SJCRH30 (cell line): ENCODE results near the gene NEDD4L. TPM values are rescaled to one million over a fixed set of nuclear protein-coding genes. Genes with fewer than 3 reads are reported as not detected.
A peak's percentile ranks its signal among the peaks of the same experiment; 100 is the strongest.

ENCODE experiments used
- DNase-seq, 2 experiments: peaks; one replicate each; pipeline ENCODE4 v3.0.0-alpha.2; 2015 to 2020
- H3K27ac ChIP-seq: fragments of 250-450 bp; sonication (Bioruptor Pico); 2 replicates; pipeline ENCODE4 v1.5.1; 2020; ENCODE audit warnings: mild to moderate bottlenecking, moderate library complexity
- H3K27me3 ChIP-seq: fragments of 250-450 bp; sonication (Bioruptor Pico); 2 replicates; pipeline ENCODE4 v1.5.1; 2020; ENCODE audit warnings: mild to moderate bottlenecking, moderate library complexity
- H3K36me3 ChIP-seq: fragments of 250-450 bp; sonication (Bioruptor Pico); 2 replicates; pipeline ENCODE4 v1.5.1; 2020; ENCODE audit warnings: mild to moderate bottlenecking, moderate library complexity
- H3K4me1 ChIP-seq: fragments of 250-450 bp; sonication (Bioruptor Pico); 2 replicates; pipeline ENCODE4 v1.5.1; 2020; ENCODE audit warnings: mild to moderate bottlenecking, moderate library complexity
- H3K4me3 ChIP-seq: fragments of 250-450 bp; sonication (Bioruptor Pico); 2 replicates; pipeline ENCODE4 v1.5.1; 2020; ENCODE audit warnings: mild to moderate bottlenecking, moderate library complexity
- H3K9me3 ChIP-seq: fragments of 250-450 bp; sonication (Bioruptor Pico); replicated peaks from 2 replicates; pipeline ENCODE4 v1.5.1; 2020; ENCODE audit warnings: mild to moderate bottlenecking, moderate library complexity
- total RNA-seq: library from RNA; depleted of rRNA; stranded (reverse); fragments of >200 nt; shearing (Covaris generic); gene quantifications from 2 replicates; pipeline ENCODE4 v1.2.3, GENCODE V29; 2014

NEDD4L gene
- total RNA-seq, 1 experiment from 2014 or later: 29.3 TPM

DNA sequence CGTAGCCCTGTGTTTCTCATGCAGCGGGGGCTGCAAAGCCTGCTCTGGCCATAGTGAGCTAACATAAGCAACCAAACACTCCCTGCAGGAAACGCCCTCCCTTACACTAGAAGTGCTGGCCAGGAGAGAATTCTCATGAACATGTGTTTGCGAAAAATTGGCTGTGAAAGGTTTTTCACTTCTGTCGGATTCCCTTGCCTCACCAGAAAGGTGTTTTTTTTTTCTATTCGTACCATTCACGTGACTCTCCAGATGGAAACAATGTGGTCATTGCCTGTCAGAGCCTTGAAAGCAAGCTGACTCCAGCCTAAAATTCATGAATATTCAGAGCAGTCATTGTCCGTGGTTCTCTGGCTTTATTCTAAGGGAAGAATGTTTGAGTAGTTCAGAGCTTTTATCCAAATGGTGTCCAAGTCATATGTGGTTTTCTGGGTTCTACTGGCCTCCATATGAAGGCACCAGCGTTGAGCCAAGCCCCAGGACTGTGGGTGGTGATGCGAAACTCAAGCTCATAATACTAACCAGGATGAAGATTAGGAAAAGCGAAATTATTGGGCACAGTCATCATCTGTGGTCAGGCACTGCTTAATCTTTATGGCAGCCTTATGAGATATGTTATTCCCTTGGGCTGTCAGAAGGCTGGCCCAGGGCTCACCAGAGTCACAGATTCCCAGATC, 348.4 kb downstream of the NEDD4L start:
- Histone ChIP-seq H3K36me3 (peaks cover 13% of the 10 kb centered on the region), H3K27ac (no peak overlapping the region), H3K4me1 (peaks cover 29% of the 10 kb centered on the region), H3K27me3 (no peaks in the 10 kb centered on the region), H3K9me3 (no peaks in the 10 kb centered on the region), H3K4me3 (no peak overlapping the region)
- DNase-seq: no peak

DNA sequence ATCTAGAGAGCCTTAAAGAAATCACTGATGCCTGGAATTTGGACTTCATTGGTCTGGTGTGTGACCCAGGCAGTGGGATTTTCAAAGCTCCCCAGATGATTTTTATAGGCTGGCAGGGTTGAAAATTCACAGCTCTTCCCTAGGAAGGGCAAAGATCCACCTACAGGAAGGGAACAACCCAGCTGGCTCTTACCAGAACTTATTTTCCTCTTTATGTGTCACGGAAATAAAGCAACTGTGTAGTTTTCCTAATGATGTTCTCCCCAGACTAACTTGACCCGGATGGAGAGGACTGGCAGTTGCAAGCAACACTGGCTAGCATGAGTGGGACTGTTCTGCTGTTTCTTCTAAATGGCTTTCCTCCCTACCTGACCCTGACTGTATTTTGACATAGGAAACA, 349.3 kb downstream of the NEDD4L start:
- no peaks in the 10 kb centered on the region for H3K9me3 ChIP-seq

DNA sequence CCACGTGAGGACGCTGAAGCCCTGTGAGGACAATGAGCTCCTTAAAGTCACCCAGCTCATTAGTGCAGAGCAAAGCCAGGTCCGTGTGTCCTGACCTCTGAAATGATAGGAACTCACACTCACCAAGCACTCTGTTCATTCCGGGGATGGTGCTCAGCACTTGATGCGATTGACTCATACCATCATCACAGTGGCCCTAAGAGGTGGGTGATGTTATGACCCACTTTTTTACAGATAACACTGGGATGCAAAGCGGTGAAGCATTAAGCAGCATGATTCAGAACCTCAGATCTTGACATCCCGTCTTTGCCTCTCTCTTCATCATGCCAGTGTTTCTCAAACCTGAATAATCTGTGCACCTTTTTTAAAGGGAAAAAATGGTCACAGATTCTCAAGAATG, 350.0 kb downstream of the NEDD4L start:
- no peak for DNase-seq
- no peaks in the 10 kb centered on the region for H3K9me3 ChIP-seq
- no peak overlapping the region for H3K4me3 ChIP-seq
- H3K4me1 ChIP-seq: peaks cover 23% of the 10 kb centered on the region
- no peak overlapping the region for H3K27ac ChIP-seq
- peaks cover 11% of the 10 kb centered on the region for H3K36me3 ChIP-seq
- no peaks in the 10 kb centered on the region for H3K27me3 ChIP-seq

More for the DNA sequence above, 349.3 kb downstream of the NEDD4L start:
- Histone ChIP-seq H3K4me1 (peaks cover 29% of the 10 kb centered on the region), H3K4me3 (no peak overlapping the region), H3K27me3 (no peaks in the 10 kb centered on the region), H3K27ac (no peak overlapping the region), H3K36me3 (peaks cover 13% of the 10 kb centered on the region)
- DNase-seq: no peak

DNA sequence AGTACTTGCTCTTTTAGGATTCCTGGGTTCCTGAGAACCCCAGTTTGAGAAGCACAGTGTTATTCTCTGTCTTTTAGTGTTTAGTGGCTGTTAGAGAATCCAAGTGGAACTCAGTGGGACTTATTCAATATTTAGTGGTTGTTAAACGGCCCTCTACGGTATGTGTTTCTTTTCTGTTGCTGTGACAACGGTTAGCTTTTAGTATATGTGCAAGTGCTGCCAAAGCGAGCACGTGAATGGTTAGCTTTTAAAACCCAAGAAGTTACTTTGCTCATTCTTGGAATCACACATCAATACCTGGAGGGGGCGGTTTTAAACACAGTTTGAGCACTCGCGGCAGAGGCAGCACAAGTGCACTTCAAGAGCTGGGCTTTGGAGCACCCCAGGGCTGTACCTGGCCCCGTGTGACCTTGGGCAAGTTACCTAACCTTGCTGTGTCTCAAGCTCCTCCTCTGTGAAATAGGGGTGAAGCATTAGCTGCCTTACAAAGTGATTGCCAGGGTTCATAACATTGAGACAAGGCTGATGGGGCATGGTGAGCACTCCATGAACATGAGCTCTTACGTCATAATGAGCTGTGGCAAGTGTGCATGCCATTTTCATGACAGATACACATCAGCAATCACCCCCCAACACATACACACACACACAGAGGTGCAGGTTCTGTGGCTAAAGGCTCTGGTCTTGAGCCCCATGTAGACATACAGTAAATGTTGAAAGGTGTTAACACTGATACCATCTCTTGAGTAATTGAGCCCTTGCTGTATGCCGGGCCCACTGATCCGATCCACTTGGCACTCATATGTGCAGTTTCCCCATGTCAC, 350.8 kb downstream of the NEDD4L start:
- H3K36me3 ChIP-seq: peaks cover 10% of the 10 kb centered on the region
- no peak for DNase-seq
- no peaks in the 10 kb centered on the region for H3K9me3 ChIP-seq
- no peak overlapping the region for H3K27ac ChIP-seq
- peaks cover 22% of the 10 kb centered on the region for H3K4me1 ChIP-seq
- H3K27me3 ChIP-seq: no peaks in the 10 kb centered on the region
- H3K4me3 ChIP-seq: no peak overlapping the region

DNA sequence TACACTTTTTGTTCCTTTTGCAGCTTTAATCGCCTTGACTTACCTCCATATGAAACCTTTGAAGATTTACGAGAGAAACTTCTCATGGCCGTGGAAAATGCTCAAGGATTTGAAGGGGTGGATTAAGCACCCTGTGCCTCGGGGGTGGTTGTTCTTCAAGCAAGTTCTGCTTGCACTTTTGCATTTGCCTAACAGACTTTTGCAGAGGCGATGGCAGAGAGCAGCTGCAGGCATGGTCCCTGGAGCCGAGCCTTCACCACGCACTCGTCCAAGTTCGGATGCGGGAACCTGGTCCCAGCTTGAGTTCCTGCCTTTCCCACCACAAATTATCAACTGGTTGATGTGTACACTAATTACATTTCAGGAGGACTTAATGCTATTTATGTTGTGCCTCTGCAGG, 352.1 kb downstream of the NEDD4L start:
- H3K36me3 ChIP-seq: peaks cover 8% of the 10 kb centered on the region; the same call in 1 of the 2 replicates
- no peak overlapping the region for H3K27ac ChIP-seq
- no peak overlapping the region for H3K4me3 ChIP-seq
- no peaks in the 10 kb centered on the region for H3K9me3 ChIP-seq
- H3K4me1 ChIP-seq: peaks cover 9% of the 10 kb centered on the region
- H3K27me3 ChIP-seq: no peaks in the 10 kb centered on the region
- DNase-seq: peak; percentile 17 to 47

DNA sequence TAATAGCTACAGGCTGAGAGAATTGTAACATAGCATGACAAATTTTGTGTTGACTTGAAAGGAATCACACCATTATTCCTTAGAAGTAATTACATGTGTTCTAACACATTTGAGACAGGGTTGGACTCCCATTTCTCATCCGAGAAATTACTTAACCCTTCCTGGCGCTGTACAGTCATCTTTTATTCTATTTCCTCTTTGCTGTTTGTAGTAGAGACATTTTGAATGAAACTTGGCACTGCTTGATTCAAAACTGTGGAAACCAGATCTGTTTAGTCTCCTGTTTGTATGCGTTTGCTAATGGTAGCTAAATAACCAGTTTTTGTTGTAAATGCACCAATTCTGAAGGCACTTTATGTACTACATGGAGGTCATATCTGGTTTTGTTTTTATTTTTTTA, 352.9 kb downstream of the NEDD4L start:
- H3K9me3 ChIP-seq: no peaks in the 10 kb centered on the region
- H3K4me1 ChIP-seq: peaks cover 9% of the 10 kb centered on the region; the same call in 1 of the 2 replicates
- H3K4me3 ChIP-seq: no peak overlapping the region
- no peak overlapping the region for H3K27ac ChIP-seq
- H3K36me3 ChIP-seq: peaks cover 8% of the 10 kb centered on the region; the same call in 1 of the 2 replicates
- DNase-seq: no peak
- H3K27me3 ChIP-seq: no peaks in the 10 kb centered on the region

DNA sequence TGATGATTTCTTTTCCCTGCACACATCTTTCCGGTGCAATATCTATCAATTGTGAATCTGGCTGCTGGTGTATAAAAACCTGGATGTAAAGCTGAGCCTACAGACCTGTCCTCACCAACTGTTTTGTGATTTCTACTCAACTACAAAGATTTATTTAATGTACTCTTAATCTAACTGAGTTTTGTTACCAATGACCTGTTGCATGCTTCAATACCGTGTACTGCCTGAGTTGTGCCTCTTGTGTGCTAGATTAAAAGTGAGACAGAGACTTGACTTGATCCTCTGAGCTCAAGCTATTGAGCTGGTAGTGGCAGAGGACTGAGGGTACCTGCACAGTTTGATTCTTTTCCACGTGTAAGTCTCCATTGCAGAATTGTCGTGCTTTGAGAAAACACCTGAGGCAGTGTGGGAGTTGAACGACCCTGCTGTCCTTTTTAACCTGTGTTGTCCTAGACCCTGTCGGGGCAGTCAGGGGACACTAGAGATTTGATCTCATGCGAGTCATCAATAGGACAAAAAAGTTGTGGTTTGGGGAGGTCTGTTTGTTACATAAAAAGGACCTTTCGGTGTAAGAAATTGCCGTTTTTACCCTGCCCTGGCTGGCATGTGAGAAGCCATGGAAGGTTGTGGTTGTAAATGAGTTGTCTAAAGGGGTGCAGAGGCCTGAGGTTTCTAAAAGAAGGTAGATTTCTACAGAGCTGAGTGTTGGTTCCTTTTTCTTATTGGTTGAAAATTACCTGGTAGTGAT, 353.5 kb downstream of the NEDD4L start:
- Histone ChIP-seq H3K36me3 (peaks cover 8% of the 10 kb centered on the region; the same call in 1 of the 2 replicates), H3K4me1 (peaks cover 11% of the 10 kb centered on the region), H3K9me3 (no peaks in the 10 kb centered on the region), H3K4me3 (no peak overlapping the region), H3K27me3 (no peaks in the 10 kb centered on the region), H3K27ac (no peak overlapping the region)
- no peak for DNase-seq

DNA sequence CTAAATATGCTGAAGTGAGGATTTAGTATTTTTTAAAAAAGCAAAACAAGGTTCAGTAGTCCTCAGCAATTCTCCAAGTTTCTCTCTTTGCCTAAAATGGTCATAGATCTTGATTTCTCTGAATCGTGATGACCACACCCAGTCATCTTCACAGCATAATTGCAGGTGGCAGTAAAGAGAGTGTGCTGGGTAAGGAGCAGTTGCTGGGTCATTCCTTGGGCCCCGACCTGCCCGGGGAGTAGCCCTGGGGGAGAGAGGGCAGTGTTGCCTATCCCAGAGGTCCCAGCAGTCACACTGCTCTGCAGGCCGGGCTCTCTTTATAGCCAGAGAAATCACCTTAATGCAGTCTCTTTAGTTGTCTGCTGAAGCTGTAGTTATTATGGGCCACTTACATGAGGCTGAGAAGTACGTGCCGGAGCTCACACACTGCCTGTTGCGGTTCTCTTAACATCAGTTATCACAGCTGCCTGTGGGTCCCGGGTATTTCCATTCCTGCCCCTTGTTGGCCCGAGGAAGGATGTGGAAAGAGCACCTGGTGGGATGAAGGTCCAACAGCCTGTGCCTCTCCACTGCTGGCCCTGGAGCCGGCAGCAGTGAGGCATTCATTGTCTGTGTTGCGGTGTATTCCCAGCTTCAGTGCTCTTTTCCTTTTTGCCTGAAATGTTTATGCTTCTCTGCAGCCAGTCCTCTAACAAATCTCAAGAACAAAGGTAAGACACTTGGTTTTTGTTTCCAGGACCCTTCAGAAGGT, 354.8 kb downstream of the NEDD4L start:
- no peaks in the 10 kb centered on the region for H3K9me3 ChIP-seq
- H3K4me1 ChIP-seq: peaks cover 22% of the 10 kb centered on the region
- no peak overlapping the region for H3K4me3 ChIP-seq
- peaks cover 8% of the 10 kb centered on the region; the same call in 1 of the 2 replicates for H3K36me3 ChIP-seq
- no peaks in the 10 kb centered on the region for H3K27me3 ChIP-seq
- DNase-seq: no peak
- no peak overlapping the region for H3K27ac ChIP-seq

DNA sequence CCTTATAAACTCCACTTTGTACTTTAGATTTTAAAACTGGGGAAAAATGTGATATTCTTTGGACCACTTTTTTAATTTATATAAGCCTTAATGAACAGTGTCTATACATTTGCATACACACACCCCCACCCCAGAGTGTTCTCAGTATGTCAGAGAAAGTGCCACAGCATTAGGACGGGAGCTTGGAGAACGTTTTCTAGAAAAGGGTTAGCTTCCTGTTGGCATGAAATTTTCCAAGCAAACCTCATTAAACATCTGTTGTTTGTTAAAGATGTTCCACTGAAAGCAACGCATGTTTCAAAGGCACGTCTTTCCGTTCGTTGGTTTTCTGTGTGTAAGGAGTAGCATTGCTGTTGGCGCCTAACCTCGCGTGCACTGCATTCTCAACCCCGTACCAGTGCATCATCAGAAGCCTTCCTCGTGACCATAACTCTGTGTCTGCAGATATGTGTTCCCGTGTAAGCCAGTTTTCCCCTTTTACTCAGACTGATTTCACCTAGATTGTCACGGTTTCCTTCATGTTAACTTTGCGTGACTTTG, 356.4 kb downstream of the NEDD4L start:
- DNase-seq: no peak
- Histone ChIP-seq H3K27me3 (no peaks in the 10 kb centered on the region), H3K4me3 (no peak overlapping the region)

DNA sequence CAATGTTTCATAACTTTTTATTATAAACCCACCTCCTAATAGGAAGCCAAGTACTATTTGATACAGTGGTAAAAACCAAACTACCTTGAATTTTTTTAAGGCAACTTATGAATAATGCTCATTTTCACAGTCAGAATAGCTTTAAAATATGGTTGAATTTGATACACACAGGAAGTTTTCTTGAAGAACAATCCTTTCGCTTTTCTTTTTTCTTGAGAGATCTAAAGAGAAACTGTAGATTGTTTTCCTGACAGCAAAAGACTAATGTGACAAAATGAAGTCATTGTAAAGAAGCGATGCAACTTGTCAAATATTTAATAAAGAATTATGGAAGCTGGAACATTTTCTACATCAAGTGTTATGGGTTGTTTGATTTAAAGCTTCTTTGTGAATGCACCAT, 357.2 kb downstream of the NEDD4L start:
- no peaks in the 10 kb centered on the region for H3K27me3 ChIP-seq
- peaks cover 22% of the 10 kb centered on the region for H3K4me1 ChIP-seq
- DNase-seq: no peak
- H3K9me3 ChIP-seq: no peaks in the 10 kb centered on the region
- H3K4me3 ChIP-seq: no peak overlapping the region
- no peaks in the 10 kb centered on the region for H3K36me3 ChIP-seq
- no peak overlapping the region for H3K27ac ChIP-seq

More for the DNA sequence above, 356.4 kb downstream of the NEDD4L start:
- Histone ChIP-seq H3K36me3 (no peaks in the 10 kb centered on the region), H3K9me3 (no peaks in the 10 kb centered on the region), H3K4me1 (peaks cover 22% of the 10 kb centered on the region), H3K27ac (no peak overlapping the region)

DNA sequence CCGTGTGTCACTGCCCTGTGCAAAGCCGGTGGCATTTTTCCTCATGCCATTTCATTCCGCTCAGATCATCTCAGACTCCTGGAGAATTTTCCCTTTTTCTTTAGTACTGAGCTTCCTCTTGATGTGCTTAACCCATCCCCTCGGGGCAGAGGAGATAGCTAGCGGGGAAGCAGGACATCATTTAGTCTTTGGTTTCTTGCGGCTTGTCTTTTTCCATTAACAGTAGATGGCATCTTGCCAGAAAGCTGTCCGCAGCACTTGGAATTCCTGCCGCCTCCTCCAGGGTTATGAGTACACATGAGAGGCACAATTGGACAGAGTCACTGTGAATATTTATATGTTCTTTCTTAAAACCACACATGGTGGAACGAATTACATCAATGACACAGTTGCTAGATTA, 358.2 kb downstream of the NEDD4L start:
- no peak overlapping the region for H3K4me3 ChIP-seq
- H3K9me3 ChIP-seq: no peaks in the 10 kb centered on the region
- H3K4me1 ChIP-seq: peaks cover 22% of the 10 kb centered on the region
- H3K36me3 ChIP-seq: no peaks in the 10 kb centered on the region
- H3K27me3 ChIP-seq: no peaks in the 10 kb centered on the region
- peak; percentile 67 to 84 for DNase-seq
- peak overlapping the region; percentile 69 for H3K27ac ChIP-seq

DNA sequence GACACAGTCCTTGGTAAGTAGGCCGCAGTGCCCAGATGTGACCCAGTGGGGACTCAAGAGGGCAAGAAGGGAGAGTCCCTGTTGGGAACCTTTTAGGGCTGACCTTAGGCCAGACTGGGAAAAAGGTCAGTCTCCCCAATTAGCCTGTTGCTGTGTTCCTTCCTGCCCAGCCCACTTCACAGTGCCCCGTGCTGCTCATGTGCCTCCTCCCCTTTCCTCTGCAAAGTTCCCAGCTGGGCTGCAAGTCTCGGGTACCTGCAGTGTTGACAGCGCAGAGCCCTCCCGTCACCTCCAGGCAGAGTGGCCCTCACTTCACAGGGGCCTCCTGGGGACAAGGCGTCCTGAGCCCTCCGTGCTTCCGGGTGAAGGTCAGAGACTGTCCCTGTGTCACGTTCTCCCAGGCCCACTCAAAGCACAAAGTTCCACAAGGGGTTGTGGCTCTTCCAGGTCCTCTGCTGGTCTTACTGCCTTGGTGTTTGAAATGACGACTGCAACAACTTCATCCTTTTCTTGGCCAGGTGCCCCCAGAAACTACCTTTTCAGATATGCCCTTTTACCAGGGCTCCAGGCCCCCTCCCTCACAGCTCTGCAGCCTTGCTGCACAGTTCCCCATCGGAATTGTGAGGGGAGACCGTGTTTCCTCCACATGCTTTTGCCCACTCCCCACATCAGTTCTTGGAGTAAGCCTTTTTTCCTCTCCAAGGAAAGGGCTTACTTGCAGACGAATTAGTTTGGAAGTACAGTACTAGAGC, 359.1 kb downstream of the NEDD4L start:
- peak overlapping the region; percentile 69 for H3K27ac ChIP-seq
- DNase-seq: peak in 1 of 2 experiments; percentile 25

DNA sequence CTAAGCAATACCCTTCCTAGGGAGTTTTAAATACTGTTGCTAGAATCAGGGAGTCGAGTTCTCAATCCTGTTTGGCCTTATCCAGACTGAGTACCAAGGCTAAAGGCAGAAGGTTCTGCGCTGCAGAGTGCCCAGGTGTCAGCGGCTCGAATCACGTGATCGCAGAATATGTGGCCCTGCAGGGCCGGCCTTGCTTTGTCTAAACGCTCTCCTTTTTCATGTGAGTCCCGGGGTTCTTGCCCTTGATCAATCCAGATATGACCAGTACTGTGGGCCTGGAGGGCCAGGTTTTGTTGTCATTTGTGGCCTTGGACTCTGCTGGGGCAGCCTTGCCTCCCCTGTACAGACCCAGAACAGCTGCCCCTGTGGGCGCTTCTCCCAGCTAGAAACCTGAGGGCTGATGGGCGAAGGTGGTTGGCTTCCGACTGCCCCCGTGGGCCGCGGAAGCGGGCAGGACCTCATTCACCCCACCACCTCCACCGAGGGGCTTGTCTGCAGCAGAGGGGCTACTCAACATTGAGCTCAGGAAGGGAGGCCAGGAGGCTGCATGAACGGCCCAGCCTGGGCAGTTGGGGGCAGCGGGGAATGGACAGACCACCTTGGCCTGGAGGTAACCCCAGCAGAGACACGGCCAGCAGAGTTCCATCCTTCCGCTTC, 359.9 kb downstream of the NEDD4L start:
- peaks cover 22% of the 10 kb centered on the region for H3K4me1 ChIP-seq
- H3K27me3 ChIP-seq: no peaks in the 10 kb centered on the region
- no peaks in the 10 kb centered on the region for H3K9me3 ChIP-seq
- H3K36me3 ChIP-seq: no peaks in the 10 kb centered on the region
- no peak for DNase-seq
- no peak overlapping the region for H3K27ac ChIP-seq
- no peak overlapping the region for H3K4me3 ChIP-seq

More for the DNA sequence above, 359.1 kb downstream of the NEDD4L start:
- Histone ChIP-seq H3K4me3 (no peak overlapping the region), H3K4me1 (peaks cover 22% of the 10 kb centered on the region), H3K9me3 (no peaks in the 10 kb centered on the region), H3K36me3 (no peaks in the 10 kb centered on the region), H3K27me3 (no peaks in the 10 kb centered on the region)
